ENCODE results near the gene HS6ST3. TPM values are rescaled to one million over a fixed set of nuclear protein-coding genes. Genes with fewer than 3 reads are reported as not detected.

Gene HS6ST3
- polyA plus RNA-seq, 1 donor from 2014 or later, result not detected

DNA sequence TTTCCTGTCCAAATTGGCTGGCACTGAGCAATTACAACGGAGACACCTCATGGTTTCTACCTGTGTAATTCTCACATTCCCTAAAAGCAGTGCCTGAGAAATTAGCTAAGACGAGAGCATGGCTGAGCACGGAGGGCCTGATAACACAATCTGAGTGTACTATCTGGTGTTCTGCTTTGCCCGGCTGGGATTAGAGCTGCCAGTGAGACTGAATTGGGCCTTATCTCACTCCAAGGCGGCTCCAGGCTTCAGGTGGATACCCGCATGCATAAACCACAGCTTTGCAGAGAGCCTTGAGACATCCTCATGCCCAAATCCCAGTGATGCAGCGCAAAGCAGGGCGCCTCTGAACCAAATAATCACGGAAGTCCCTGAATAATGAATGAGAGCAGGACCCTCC is 732.1 kb downstream of the HS6ST3 start:
- Mint-ChIP-seq H3K27me3 (peaks cover 2% of the 10 kb centered on the region), H3K4me3 (no peak overlapping the region), H3K9me3 (no peaks in the 10 kb centered on the region), H3K36me3 (no peaks in the 10 kb centered on the region), H3K4me1 (no peaks in the 10 kb centered on the region), H3K27ac (no peak overlapping the region)

- H3K27ac Mint-ChIP-seq, result no peak overlapping the region
- no peaks in the 10 kb centered on the region for H3K4me1 Mint-ChIP-seq
- H3K4me3 Mint-ChIP-seq, result no peak overlapping the region
- peaks cover 2% of the 10 kb centered on the region for H3K27me3 Mint-ChIP-seq
- no peaks in the 10 kb centered on the region for H3K36me3 Mint-ChIP-seq
- H3K9me3 Mint-ChIP-seq, result no peaks in the 10 kb centered on the region
These were observed 733.0 kb downstream of the HS6ST3 start for GRCh38 chr13:96822895-96823294.

- Mint-ChIP-seq H3K9me3 (no peaks in the 10 kb centered on the region), H3K27ac (no peak overlapping the region), H3K4me1 (no peaks in the 10 kb centered on the region), H3K27me3 (peaks cover 2% of the 10 kb centered on the region), H3K36me3 (no peaks in the 10 kb centered on the region), H3K4me3 (no peak overlapping the region)
These were observed 734.2 kb downstream of the HS6ST3 start for GRCh38 chr13:96824140-96824539.

DNA sequence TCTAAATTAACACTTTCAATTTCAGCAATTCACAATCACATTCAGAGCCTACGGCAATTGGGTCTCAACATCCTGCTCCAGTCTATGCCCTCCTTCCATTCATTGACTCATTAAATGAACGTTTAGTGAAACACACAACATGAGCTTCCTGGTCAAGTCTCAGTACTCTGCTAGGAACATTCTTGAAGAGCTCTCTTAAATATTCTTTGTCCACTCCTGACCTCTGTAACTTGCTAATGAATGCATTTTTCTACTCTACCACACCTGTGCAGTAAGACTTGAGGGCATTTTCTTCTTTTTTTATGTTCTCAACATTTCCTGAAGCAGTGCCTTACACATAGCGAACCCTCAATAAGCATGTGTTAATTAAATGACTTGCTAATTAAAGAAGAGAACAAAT is 735.7 kb downstream of the HS6ST3 start:
- no peak overlapping the region for H3K27ac Mint-ChIP-seq
- H3K4me1 Mint-ChIP-seq, result no peaks in the 10 kb centered on the region
- H3K9me3 Mint-ChIP-seq, result peaks cover 0 to 3% (median 0%) of the 10 kb centered on the region in 3 donors
- no peaks in the 10 kb centered on the region for H3K36me3 Mint-ChIP-seq
- H3K27me3 Mint-ChIP-seq, result no peaks in the 10 kb centered on the region
- no peak overlapping the region for H3K4me3 Mint-ChIP-seq

DNA sequence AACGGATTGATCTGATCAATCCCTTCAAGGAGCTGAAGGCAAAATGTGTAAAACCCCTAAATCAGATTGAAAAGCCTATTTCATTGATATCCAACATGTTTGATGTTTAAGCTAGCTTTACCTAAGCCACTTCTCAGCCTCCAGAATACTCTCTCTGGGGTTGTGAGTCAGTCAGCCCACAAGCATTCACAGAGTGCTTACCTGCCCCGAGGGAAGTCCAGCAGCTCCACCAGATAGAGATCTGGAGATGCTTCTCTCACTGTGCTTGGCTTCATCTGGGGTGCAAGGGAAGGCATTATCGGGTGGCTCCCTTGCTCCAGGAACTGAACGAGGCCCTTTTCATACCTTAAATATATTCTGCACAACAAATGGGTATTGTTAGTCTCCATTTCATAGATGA is 744.7 kb downstream of the HS6ST3 start:
- no peaks in the 10 kb centered on the region for H3K4me1 Mint-ChIP-seq
- H3K36me3 Mint-ChIP-seq, result no peaks in the 10 kb centered on the region
- peak overlapping the region in 1 of 3 donors; percentile 67 for H3K27ac Mint-ChIP-seq
- H3K4me3 Mint-ChIP-seq, result no peak overlapping the region
- no peaks in the 10 kb centered on the region for H3K27me3 Mint-ChIP-seq
- H3K9me3 Mint-ChIP-seq, result peaks cover 0 to 2% (median 0%) of the 10 kb centered on the region in 3 donors

DNA sequence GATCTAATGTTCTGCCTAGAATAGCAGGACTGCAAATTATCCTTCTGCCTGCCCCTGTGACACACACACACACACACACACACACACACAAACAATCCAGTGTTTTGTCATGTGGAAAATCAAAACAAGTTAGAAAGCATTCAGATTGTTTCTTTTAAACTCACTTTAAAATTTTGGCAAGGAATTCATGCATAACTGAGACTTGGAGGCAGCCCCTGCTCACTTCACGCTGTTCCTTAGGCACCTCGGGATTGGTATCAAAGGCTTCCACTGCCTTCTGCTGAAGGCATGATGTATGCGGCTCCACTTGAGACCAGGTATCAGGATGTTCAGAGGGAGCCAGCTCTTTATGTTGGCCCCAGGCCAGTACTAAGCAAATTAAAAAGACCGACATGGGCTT is 745.6 kb downstream of the HS6ST3 start:
- H3K36me3 Mint-ChIP-seq, result no peaks in the 10 kb centered on the region
- no peak overlapping the region for H3K27ac Mint-ChIP-seq
- no peaks in the 10 kb centered on the region for H3K4me1 Mint-ChIP-seq
- H3K9me3 Mint-ChIP-seq, result peaks cover 0 to 2% (median 0%) of the 10 kb centered on the region in 3 donors
- no peak overlapping the region for H3K4me3 Mint-ChIP-seq
- peaks cover 1% of the 10 kb centered on the region for H3K27me3 Mint-ChIP-seq

- no peak overlapping the region for H3K4me3 Mint-ChIP-seq
- peaks cover 0 to 2% (median 0%) of the 10 kb centered on the region in 3 donors for H3K9me3 Mint-ChIP-seq
- no peaks in the 10 kb centered on the region for H3K4me1 Mint-ChIP-seq
- no peak overlapping the region for H3K27ac Mint-ChIP-seq
- H3K36me3 Mint-ChIP-seq, result no peaks in the 10 kb centered on the region
- H3K27me3 Mint-ChIP-seq, result peaks cover 1% of the 10 kb centered on the region
These were observed 746.8 kb downstream of the HS6ST3 start for GRCh38 chr13:96836733-96837132.

- Mint-ChIP-seq H3K36me3 (no peaks in the 10 kb centered on the region), H3K9me3 (peaks cover 0 to 2% (median 0%) of the 10 kb centered on the region in 3 donors), H3K4me3 (no peak overlapping the region), H3K27me3 (peaks cover 1% of the 10 kb centered on the region), H3K4me1 (no peaks in the 10 kb centered on the region), H3K27ac (no peak overlapping the region)
These were observed 747.9 kb downstream of the HS6ST3 start for GRCh38 chr13:96837809-96838208.

- no peak overlapping the region for H3K4me3 Mint-ChIP-seq
- H3K9me3 Mint-ChIP-seq, result no peaks in the 10 kb centered on the region
- peaks cover 1% of the 10 kb centered on the region for H3K27me3 Mint-ChIP-seq
- H3K4me1 Mint-ChIP-seq, result no peaks in the 10 kb centered on the region
- H3K36me3 Mint-ChIP-seq, result no peaks in the 10 kb centered on the region
- H3K27ac Mint-ChIP-seq, result no peak overlapping the region
These were observed 754.3 kb downstream of the HS6ST3 start for GRCh38 chr13:96844195-96844594.

DNA sequence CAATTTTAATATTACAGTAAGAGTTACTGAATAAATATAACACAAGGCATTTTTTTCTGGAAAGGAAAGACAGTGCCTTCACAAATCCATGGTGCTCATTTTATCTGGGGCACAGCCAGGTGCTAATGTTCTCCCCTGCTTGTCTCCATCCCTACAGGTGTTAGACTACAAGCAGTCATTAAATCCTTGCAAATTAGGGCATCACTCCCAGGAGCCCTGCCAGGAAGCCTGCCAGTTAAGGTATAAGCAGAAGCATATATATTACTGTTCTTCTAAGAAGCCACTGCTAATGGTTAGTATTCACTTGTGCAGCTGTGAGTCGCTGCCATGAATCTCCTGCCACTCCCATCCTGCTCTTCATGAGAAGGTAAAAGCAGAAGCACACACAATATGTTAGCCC is 754.7 kb downstream of the HS6ST3 start:
- H3K27ac Mint-ChIP-seq, result no peak overlapping the region
- no peaks in the 10 kb centered on the region for H3K4me1 Mint-ChIP-seq
- H3K9me3 Mint-ChIP-seq, result no peaks in the 10 kb centered on the region
- H3K4me3 Mint-ChIP-seq, result no peak overlapping the region
- H3K27me3 Mint-ChIP-seq, result peaks cover 1% of the 10 kb centered on the region
- H3K36me3 Mint-ChIP-seq, result no peaks in the 10 kb centered on the region

- Mint-ChIP-seq H3K27ac (no peak overlapping the region), H3K4me1 (no peaks in the 10 kb centered on the region), H3K9me3 (no peaks in the 10 kb centered on the region), H3K4me3 (no peak overlapping the region), H3K36me3 (no peaks in the 10 kb centered on the region), H3K27me3 (no peaks in the 10 kb centered on the region)
These were observed 758.4 kb downstream of the HS6ST3 start for GRCh38 chr13:96848286-96848685.

- no peaks in the 10 kb centered on the region for H3K36me3 Mint-ChIP-seq
- H3K27me3 Mint-ChIP-seq, result no peaks in the 10 kb centered on the region
- no peak overlapping the region for H3K4me3 Mint-ChIP-seq
- no peaks in the 10 kb centered on the region for H3K9me3 Mint-ChIP-seq
- H3K27ac Mint-ChIP-seq, result no peak overlapping the region
- no peaks in the 10 kb centered on the region for H3K4me1 Mint-ChIP-seq
These were observed 759.2 kb downstream of the HS6ST3 start for GRCh38 chr13:96849091-96849490.

GRCh38 chr13:96850538-96851145 is 760.7 kb downstream of the HS6ST3 start:
- Mint-ChIP-seq H3K9me3 (peaks cover 0 to 1% (median 0%) of the 10 kb centered on the region in 3 donors), H3K36me3 (no peaks in the 10 kb centered on the region), H3K4me3 (no peak overlapping the region), H3K4me1 (no peaks in the 10 kb centered on the region), H3K27me3 (no peaks in the 10 kb centered on the region), H3K27ac (no peak overlapping the region)

DNA sequence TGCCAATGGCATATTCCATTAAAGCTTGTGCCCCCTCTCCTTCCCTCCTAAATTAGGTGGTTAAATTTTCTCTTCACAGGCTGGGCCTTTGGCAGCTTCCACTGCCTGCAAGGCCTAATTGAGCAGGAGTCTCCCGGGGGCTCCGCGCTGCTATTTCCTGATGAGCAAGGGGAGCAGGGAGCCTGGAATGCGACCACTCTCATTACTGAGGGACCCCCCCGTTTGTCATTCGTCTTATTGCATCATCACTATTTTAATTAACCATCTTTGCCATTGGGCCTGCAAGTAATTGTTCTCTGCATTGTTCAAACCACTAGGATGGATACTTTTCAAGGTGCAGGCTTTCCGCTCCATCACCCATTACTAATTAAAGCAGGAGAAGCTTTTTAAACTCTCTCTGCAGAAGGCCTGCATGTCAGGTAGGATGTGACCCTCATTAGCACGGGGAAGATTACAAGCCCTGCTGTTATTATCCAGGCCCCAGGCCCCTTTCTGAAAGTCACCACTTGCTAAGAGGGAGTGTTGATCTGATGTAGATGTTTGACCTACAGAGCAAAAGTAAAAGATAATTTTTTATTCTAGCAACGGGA is 762.0 kb downstream of the HS6ST3 start:
- Mint-ChIP-seq H3K27ac (no peak overlapping the region), H3K36me3 (no peaks in the 10 kb centered on the region), H3K9me3 (peaks cover 0 to 1% (median 0%) of the 10 kb centered on the region in 3 donors), H3K4me1 (no peaks in the 10 kb centered on the region), H3K27me3 (no peaks in the 10 kb centered on the region), H3K4me3 (no peak overlapping the region)

- peaks cover 0 to 1% (median 0%) of the 10 kb centered on the region in 3 donors for H3K9me3 Mint-ChIP-seq
- H3K36me3 Mint-ChIP-seq, result no peaks in the 10 kb centered on the region
- no peak overlapping the region for H3K4me3 Mint-ChIP-seq
- H3K27me3 Mint-ChIP-seq, result peaks cover 1% of the 10 kb centered on the region
- no peak overlapping the region for H3K27ac Mint-ChIP-seq
- no peaks in the 10 kb centered on the region for H3K4me1 Mint-ChIP-seq
These were observed 768.4 kb downstream of the HS6ST3 start for GRCh38 chr13:96858133-96858826.

DNA sequence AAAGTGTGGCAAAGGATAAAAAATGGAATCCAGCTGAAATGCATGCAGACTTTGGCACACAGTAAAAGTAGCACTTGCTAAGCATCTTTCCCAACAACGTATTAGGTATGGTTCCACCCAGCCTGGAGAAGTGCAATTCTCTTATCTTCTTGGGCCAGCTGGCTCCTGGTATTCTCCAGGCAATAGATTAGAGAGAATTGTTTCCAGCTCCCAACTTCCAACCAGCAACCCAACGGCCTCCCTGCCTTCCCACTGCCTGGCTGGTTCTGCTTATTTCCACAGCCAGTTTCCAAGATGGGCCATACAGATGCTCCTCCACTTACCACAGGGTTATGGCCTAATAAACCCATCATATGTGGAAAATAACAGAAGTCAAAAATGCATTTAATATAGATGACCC is 771.0 kb downstream of the HS6ST3 start:
- H3K4me3 Mint-ChIP-seq, result no peak overlapping the region
- H3K4me1 Mint-ChIP-seq, result no peaks in the 10 kb centered on the region
- H3K36me3 Mint-ChIP-seq, result peaks cover 3% of the 10 kb centered on the region
- H3K27me3 Mint-ChIP-seq, result peaks cover 1% of the 10 kb centered on the region
- H3K9me3 Mint-ChIP-seq, result no peaks in the 10 kb centered on the region
- no peak overlapping the region for H3K27ac Mint-ChIP-seq

Data from IgD-negative memory B cell (primary cell).